ENCODE measurements around the gene RTL1. TPM values are rescaled to one million over a fixed set of nuclear protein-coding genes. Genes with fewer than 3 reads are reported as not detected.

Gene RTL1
- total and polyA plus RNA-seq, 10 of the 15 experiments (the other 5 are each of a cell fraction or from before 2014, with no cell fraction given) = not detected

- TF ChIP-seq IRF3 (IDR thresholded peaks at IDR 0.05) (no peak), SRF (IDR thresholded peaks at IDR 0.05; ENCODE audit: low read depth in 2 of 2, low read length in 2 of 2) (no peak), RBBP5 (conservative IDR thresholded peaks at IDR 0.05) (no peak), TCF3 (IDR thresholded peaks at IDR 0.05; ENCODE audit: borderline replicate concordance, insufficient read depth, low read depth, low read length) (no peak), POU2F2 (IDR thresholded peaks at IDR 0.05; ENCODE audit: borderline replicate concordance, low read depth, low read length) (no peak), ZNF24 (IDR thresholded peaks at IDR 0.05) (no peak), MLLT1 (IDR thresholded peaks at IDR 0.05) (no peak), DPF2 (IDR thresholded peaks at IDR 0.05) (no peak), CEBPZ (IDR thresholded peaks at IDR 0.05; ENCODE audit: low read depth, low read length) (no peak)
These were observed 21.2 kb downstream of the RTL1 start (continued) for GRCh38 chr14:100882026-100882967.

Data from GM12878 (cell line).